ENCODE results near the gene EIF3A. TPM values are rescaled to one million over a fixed set of nuclear protein-coding genes. Genes with fewer than 3 reads are reported as not detected.

Gene EIF3A
- total and polyA plus RNA-seq, 9 of the 15 experiments (the other 6 are each of a cell fraction or from before 2014, with no cell fraction given) = 19.6 to 163 (median 102) TPM

DNA sequence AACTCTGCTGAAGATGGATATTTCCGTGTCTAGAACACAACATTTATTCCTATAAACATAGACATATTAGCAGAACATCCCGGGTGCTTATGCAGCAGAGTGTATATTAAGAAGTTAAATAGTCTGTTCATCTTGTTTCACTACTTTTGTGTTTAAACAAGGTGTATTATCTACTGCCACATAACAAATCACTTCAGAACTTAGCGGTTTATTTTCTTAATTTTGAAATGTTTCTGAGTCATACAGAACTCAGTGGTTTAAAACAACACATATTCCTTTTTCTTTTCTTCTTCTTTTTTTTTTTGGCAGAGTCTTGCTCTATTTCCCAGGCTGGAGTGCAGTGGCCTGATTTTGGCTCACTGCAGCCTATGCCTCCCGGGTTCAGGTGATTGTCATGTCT, 49.1 kb upstream of the EIF3A start (continued):
- TF ChIP-seq, protein P1, sequence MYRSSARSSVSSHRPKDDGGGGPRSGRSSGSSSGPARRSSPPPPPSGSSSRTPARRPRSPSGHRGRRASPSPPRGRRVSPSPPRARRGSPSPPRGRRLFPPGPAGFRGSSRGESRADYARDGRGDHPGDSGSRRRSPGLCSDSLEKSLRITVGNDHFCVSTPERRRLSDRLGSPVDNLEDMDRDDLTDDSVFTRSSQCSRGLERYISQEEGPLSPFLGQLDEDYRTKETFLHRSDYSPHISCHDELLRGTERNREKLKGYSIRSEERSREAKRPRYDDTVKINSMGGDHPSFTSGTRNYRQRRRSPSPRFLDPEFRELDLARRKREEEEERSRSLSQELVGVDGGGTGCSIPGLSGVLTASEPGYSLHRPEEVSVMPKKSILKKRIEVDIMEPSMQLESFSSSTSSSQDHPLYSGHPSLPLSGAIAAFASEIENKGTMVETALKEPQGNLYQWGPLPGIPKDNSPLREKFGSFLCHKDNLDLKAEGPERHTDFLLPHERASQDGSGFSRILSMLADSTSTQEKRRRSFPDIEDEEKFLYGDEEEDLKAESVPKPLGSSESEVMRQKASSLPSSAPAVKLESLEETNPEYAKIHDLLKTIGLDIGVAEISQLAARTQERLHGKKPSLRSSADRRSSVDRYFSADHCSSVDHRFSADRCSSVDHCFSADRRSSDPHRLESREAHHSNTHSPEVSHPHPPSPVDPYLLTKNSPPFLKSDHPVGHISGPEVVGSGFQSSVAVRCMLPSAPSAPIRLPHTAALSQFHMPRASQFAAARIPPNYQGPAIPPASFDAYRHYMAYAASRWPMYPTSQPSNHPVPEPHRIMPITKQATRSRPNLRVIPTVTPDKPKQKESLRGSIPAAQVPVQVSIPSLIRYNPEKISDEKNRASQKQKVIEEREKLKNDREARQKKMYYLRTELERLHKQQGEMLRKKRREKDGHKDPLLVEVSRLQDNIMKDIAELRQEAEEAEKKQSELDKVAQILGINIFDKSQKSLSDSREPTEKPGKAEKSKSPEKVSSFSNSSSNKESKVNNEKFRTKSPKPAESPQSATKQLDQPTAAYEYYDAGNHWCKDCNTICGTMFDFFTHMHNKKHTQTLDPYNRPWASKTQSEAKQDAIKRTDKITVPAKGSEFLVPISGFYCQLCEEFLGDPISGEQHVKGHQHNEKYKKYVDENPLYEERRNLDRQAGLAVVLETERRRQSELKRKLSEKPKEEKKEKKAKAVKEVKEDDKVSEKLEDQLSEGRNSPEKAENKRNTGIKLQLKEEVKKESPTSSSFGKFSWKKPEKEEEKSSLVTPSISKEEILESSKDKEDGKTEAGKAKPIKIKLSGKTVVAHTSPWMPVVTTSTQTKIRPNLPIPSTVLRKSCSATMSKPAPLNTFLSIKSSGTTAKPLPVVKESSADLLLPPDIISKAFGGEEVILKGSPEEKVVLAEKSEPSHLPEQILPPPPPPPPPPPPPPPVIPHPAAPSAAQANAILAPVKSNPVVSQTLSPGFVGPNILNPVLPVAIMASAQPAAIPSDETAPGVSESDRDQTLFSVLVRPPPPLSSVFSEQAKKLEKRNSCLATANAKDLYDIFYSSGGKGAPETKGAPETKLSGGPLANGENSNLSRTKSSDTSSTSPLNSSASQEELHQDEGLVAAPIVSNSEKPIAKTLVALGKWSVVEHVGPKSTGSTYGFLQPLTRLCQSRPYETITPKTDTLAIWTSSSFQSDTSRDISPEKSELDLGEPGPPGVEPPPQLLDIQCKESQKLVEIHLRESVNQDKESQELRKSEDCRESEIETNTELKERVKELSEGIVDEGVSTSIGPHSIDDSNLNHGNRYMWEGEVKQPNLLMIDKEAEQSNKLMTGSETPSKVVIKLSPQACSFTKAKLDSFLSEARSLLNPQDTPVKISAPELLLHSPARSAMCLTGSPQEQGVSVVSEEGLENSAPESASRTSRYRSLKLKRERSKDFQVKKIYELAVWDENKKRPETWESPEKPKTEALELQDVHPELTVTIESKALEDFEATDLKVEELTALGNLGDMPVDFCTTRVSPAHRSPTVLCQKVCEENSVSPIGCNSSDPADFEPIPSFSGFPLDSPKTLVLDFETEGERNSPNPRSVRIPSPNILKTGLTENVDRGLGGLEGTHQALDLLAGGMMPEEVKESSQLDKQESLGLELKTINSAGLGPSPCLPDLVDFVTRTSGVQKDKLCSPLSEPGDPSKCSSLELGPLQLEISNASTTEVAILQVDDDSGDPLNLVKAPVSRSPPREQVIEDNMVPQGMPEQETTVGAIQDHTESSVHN (IDR thresholded peaks at IDR 0.05; ENCODE audit: borderline replicate concordance in 1 of 2, low read depth in 1 of 2) = no peak
- TF ChIP-seq ZZZ3 (IDR thresholded peaks at IDR 0.05) (no peak), GABPB1 (CRISPR knock-in tag; IDR thresholded peaks at IDR 0.05) (no peak), CCNT2 (IDR thresholded peaks at IDR 0.05; ENCODE audit: borderline replicate concordance, extremely low read depth, insufficient read length, low read depth, low read length) (no peak), CREM (IDR thresholded peaks at IDR 0.05; ENCODE audit: low read depth) (no peak)
- TF ChIP-seq, protein P2, sequence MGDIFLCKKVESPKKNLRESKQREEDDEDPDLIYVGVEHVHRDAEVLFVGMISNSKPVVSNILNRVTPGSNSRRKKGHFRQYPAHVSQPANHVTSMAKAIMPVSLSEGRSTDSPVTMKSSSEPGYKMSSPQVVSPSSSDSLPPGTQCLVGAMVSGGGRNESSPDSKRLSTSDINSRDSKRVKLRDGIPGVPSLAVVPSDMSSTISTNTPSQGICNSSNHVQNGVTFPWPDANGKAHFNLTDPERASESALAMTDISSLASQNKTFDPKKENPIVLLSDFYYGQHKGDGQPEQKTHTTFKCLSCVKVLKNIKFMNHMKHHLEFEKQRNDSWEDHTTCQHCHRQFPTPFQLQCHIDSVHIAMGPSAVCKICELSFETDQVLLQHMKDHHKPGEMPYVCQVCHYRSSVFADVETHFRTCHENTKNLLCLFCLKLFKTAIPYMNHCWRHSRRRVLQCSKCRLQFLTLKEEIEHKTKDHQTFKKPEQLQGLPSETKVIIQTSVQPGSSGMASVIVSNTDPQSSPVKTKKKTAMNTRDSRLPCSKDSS (IDR thresholded peaks at IDR 0.05; ENCODE audit: low read depth, partially characterized antibody) = no peak

Measured in K562 (cell line).